ENCODE measurements around the gene TGFBI. TPM values are rescaled to one million over a fixed set of nuclear protein-coding genes. Genes with fewer than 3 reads are reported as not detected.

TGFBI gene
- total RNA-seq, 2 donors from 2014 or later, result 17.9 to 41.7 TPM

- no peak for DNase-seq (ENCODE audit: low spot score)
- Histone ChIP-seq H3K4me1 (replicated peaks) (no peaks in the 10 kb centered on the region), H3K27ac (no peak overlapping the region), H3K36me3 (no peaks in the 10 kb centered on the region), H3K9me3 (no peaks in the 10 kb centered on the region), H3K27me3 (replicated peaks; ENCODE audit: insufficient read depth) (no peaks in the 10 kb centered on the region), H3K4me3 (no peak overlapping the region)
- intact Hi-C loops (cut with DNase I), result no loop called here
- 65% methylated on average over 11 of the region's 11 CpGs for WGBS
- TF ChIP-seq POLR2AphosphoS5 (IDR thresholded peaks at IDR 0.05) (peak; percentile 26), CTCF (IDR thresholded peaks at IDR 0.05) (no peak)
Observed at GRCh38 chr5:136018814-136019783, 9.7 kb upstream of the TGFBI start.

GRCh38 chr5:136020001-136020382, 8.8 kb upstream of the TGFBI start:
- H3K4me1 ChIP-seq (replicated peaks), result no peaks in the 10 kb centered on the region
- WGBS, result 88% methylated on average over 2 of the region's 2 CpGs
- no peak overlapping the region for H3K27ac ChIP-seq
- intact Hi-C loops (cut with DNase I), result no loop called here
- no peaks in the 10 kb centered on the region for H3K9me3 ChIP-seq
- no peaks in the 10 kb centered on the region for H3K27me3 ChIP-seq (replicated peaks; ENCODE audit: insufficient read depth)
- DNase-seq (ENCODE audit: low spot score), result no peak
- H3K4me3 ChIP-seq, result no peak overlapping the region
- H3K36me3 ChIP-seq, result no peaks in the 10 kb centered on the region
- TF ChIP-seq POLR2A (IDR thresholded peaks at IDR 0.05) (no peak), POLR2AphosphoS5 (IDR thresholded peaks at IDR 0.05) (no peak), CTCF (IDR thresholded peaks at IDR 0.05) (no peak)

DNA sequence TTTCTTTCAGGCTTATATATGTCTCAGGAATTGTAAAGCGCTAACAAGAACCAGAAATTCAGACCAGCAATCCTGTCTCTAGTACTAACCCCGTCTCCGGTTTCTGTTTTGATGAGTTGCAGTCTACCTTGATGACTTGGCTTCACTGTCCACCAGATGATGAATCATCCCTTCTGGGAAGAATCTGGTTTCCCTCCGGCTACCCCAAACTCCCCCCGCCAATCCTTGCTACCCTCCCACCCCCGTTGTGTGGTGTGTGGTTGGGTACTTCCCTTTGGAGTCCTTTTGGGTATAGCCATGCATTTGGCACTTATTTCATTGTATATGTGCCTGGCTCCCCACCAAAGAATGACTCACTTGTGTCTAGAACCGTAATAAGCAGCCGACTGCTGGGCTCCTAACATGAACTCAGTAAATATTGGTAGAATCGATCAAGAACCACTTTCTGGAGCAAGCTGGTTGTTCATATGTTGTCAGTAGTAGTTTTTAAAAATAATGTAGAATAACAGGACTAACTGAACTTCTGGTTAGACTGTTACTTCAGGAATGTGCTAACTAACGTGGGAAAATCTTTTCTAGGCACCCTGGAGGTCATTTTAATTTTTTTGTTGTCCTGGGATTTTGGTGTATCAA, 8.3 kb upstream of the TGFBI start:
- Histone ChIP-seq H3K36me3 (no peaks in the 10 kb centered on the region), H3K27me3 (replicated peaks; ENCODE audit: insufficient read depth) (no peaks in the 10 kb centered on the region), H3K4me3 (no peak overlapping the region), H3K27ac (no peak overlapping the region), H3K9me3 (no peaks in the 10 kb centered on the region), H3K4me1 (replicated peaks) (no peaks in the 10 kb centered on the region)
- no peak for TF ChIP-seq POLR2AphosphoS5 (IDR thresholded peaks at IDR 0.05)
- no peak for TF ChIP-seq POLR2A (IDR thresholded peaks at IDR 0.05)
- no peak for TF ChIP-seq CTCF (IDR thresholded peaks at IDR 0.05)
- intact Hi-C loops (cut with DNase I), result no loop called here
- DNase-seq (ENCODE audit: low spot score), result no peak
- WGBS, result 61% methylated on average over 10 of the region's 10 CpGs

GRCh38 chr5:136021016-136021405, 7.8 kb upstream of the TGFBI start:
- no peaks in the 10 kb centered on the region for H3K27me3 ChIP-seq (replicated peaks; ENCODE audit: insufficient read depth)
- no peaks in the 10 kb centered on the region for H3K4me1 ChIP-seq (replicated peaks)
- no peaks in the 10 kb centered on the region for H3K9me3 ChIP-seq
- H3K36me3 ChIP-seq, result no peaks in the 10 kb centered on the region
- TF ChIP-seq POLR2A (IDR thresholded peaks at IDR 0.05) (no peak), POLR2AphosphoS5 (IDR thresholded peaks at IDR 0.05) (no peak), CTCF (IDR thresholded peaks at IDR 0.05) (no peak)
- H3K4me3 ChIP-seq, result no peak overlapping the region
- 72% methylated on average over 4 of the region's 4 CpGs for WGBS
- intact Hi-C loops (cut with DNase I), result no loop called here
- no peak for DNase-seq (ENCODE audit: low spot score)
- H3K27ac ChIP-seq, result no peak overlapping the region

Measured in prostate gland (tissue), 2 donors.